Astrocyte (in vitro differentiated cells and primary cell): ENCODE results near the gene HSD17B14. TPM values are rescaled to one million over a fixed set of nuclear protein-coding genes. Genes with fewer than 3 reads are reported as not detected.
"Not testable (repeated sequence)": the region's sequence is repeated elsewhere in the genome, so short reads cannot be mapped to it uniquely, and the experiment has no call there.

Source experiments
- DNase-seq: peaks from one replicate; pipeline ENCODE4 v3.0.0-alpha.2; 2010; ENCODE audit warnings: low read depth
- FAIRE-seq: peaks from 2 replicates; lab custom pipeline; 2011; peaks lifted over from hg19 to GRCh38; lab: Jason Lieb, UNC
- H2AFZ ChIP-seq: 2 replicates; pipeline ENCODE4 v1.6.0; 2012; ENCODE audit warnings: low read depth, low read length, inconsistent platforms
- H3K27ac ChIP-seq: 2 replicates; pipeline ENCODE4 v1.5.1; 2011; ENCODE audit warnings: low read depth, low read length, inconsistent platforms
- H3K27me3 ChIP-seq: 2 replicates; pipeline ENCODE4 v1.6.0; 2011; ENCODE audit warnings: low read length, inconsistent platforms; ENCODE audit not compliant: insufficient read depth
- H3K36me3 ChIP-seq: 2 replicates; pipeline ENCODE4 v1.5.1; 2011; ENCODE audit warnings: low read length, inconsistent platforms; ENCODE audit not compliant: insufficient read depth
- H3K4me1 ChIP-seq: 2 replicates; pipeline ENCODE4 v1.5.1; 2011; ENCODE audit warnings: low read length, inconsistent platforms; ENCODE audit not compliant: insufficient read depth
- H3K4me2 ChIP-seq: 2 replicates; pipeline ENCODE4 v1.6.0; 2012; ENCODE audit warnings: low read length, inconsistent platforms
- H3K4me3 ChIP-seq: 2 replicates; pipeline ENCODE4 v1.5.1; 2011; ENCODE audit warnings: low read depth, mild to moderate bottlenecking, low read length, inconsistent platforms; ENCODE audit not compliant: insufficient read depth
- H3K79me2 ChIP-seq: 2 replicates; pipeline ENCODE4 v1.6.0; 2012; ENCODE audit warnings: mild to moderate bottlenecking, low read length, inconsistent platforms; ENCODE audit not compliant: insufficient read depth
- H3K9ac ChIP-seq: 2 replicates; pipeline ENCODE4 v1.6.0; 2012; ENCODE audit warnings: mild to moderate bottlenecking, low read length, inconsistent platforms
- H3K9me3 ChIP-seq: 2 replicates; pipeline ENCODE4 v1.5.1; 2012; ENCODE audit warnings: low read depth, mild to moderate bottlenecking, low read length, inconsistent platforms; ENCODE audit not compliant: insufficient read depth
- H4K20me1 ChIP-seq: 2 replicates; pipeline ENCODE4 v1.6.0; 2012; ENCODE audit warnings: low read length, inconsistent platforms; ENCODE audit not compliant: insufficient read depth
- H3K27ac Mint-ChIP-seq: one replicate; pipeline ENCODE4 v1.8.0; 2021; ENCODE audit warnings: mild to moderate bottlenecking, mixed read lengths; ENCODE audit not compliant: unreplicated experiment
- H3K27me3 Mint-ChIP-seq: one replicate; pipeline ENCODE4 v1.8.0; 2021; ENCODE audit warnings: low read depth, mixed read lengths; ENCODE audit not compliant: unreplicated experiment
- H3K36me3 Mint-ChIP-seq: one replicate; pipeline ENCODE4 v1.8.0; 2021; ENCODE audit warnings: low read depth, mixed read lengths; ENCODE audit not compliant: unreplicated experiment
- H3K4me1 Mint-ChIP-seq: one replicate; pipeline ENCODE4 v1.8.0; 2021; ENCODE audit warnings: low read depth, mixed read lengths; ENCODE audit not compliant: unreplicated experiment
- H3K4me3 Mint-ChIP-seq: one replicate; pipeline ENCODE4 v1.8.0; 2021; ENCODE audit warnings: mild to moderate bottlenecking, moderate library complexity, mixed read lengths; ENCODE audit not compliant: unreplicated experiment
- H3K9me3 Mint-ChIP-seq: one replicate; pipeline ENCODE4 v1.8.0; 2021; ENCODE audit warnings: mild to moderate bottlenecking, mixed read lengths; ENCODE audit not compliant: unreplicated experiment
- EZH2 ChIP-seq: IDR thresholded peaks from 2 replicates; pipeline ENCODE4 v1.6.1; 2012; ENCODE audit warnings: mild to moderate bottlenecking, low read length, inconsistent platforms; ENCODE audit not compliant: insufficient read depth
- total RNA-seq: library from RNA; stranded (reverse); gene quantifications from 2 replicates; pipeline ENCODE4 v1.2.1, GENCODE V29; 2021
- TF ChIP-seq, protein P1 (sequence below): IDR thresholded peaks from 2 replicates; pipeline ENCODE4 v1.5.1; 2011; ENCODE audit warnings: low read depth, mild to moderate bottlenecking, inconsistent platforms, low read length, moderate library complexity; ENCODE audit not compliant: insufficient read depth

HSD17B14 gene
- total RNA-seq, 1 donor from 2014 or later = 9.7 TPM

DNA sequence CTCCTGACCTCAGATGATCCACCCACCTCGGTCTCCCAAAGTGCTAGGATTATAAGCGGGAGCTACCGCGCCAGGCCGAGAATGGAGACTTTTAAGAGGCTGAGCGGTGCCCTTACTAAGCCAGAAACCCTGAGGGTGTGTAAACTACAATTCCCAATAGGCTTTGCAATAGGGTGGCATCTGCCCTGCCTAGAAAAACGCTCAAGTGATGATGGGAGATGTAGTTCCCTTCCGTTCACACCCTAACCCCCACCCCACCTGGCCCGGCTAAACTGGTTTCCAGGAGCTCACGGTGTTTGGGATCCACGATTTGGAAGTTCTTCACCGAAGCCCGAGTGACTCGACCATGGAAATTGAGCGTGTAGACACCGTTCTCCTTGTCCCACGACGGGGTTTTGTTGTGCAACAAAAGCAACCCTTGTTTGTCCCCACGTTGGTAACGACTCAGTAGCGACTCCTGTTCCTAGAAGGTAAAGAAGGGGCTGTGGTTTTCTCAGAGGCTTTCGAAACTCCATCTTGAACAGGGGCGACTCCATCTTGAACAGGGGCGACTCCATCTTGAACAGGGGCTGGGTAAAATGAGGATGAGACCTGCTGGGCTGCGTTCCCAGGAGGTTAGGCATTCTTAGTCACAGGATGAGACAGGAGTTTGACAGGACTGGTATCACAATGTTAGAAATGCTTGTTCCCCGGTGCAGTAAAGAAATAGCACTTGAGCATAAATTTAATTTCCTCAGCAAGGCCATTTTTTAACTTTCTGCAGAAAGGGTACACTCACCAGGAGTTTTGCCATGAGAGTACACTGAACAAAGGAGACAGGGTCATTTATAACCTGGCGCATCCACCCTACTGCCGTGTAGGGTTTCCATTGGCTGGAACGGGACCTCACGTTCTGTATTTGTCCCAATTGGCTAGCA lies 45.7 kb upstream of the HSD17B14 start:
- Histone ChIP-seq H2AFZ (no peak overlapping the region), H3K9ac (no peak overlapping the region), H3K4me2 (no peak overlapping the region), H3K79me2 (peaks cover 7% of the 10 kb centered on the region), H3K36me3 (peaks cover 10% of the 10 kb centered on the region), H3K27ac (no peak overlapping the region), H4K20me1 (peaks cover 20% of the 10 kb centered on the region), H3K9me3 (no peaks in the 10 kb centered on the region), H3K27me3 (no peaks in the 10 kb centered on the region), H3K4me1 (no peaks in the 10 kb centered on the region), H3K4me3 (no peak overlapping the region)
- Mint-ChIP-seq H3K27me3 (no peaks in the 10 kb centered on the region), H3K4me3 (no peak overlapping the region), H3K27ac (no peak overlapping the region), H3K9me3 (peaks cover 8% of the 10 kb centered on the region), H3K36me3 (peaks cover 17% of the 10 kb centered on the region), H3K4me1 (peaks cover 2% of the 10 kb centered on the region)
- FAIRE-seq (no peak), DNase-seq (no peak)
- TF ChIP-seq, protein P1, sequence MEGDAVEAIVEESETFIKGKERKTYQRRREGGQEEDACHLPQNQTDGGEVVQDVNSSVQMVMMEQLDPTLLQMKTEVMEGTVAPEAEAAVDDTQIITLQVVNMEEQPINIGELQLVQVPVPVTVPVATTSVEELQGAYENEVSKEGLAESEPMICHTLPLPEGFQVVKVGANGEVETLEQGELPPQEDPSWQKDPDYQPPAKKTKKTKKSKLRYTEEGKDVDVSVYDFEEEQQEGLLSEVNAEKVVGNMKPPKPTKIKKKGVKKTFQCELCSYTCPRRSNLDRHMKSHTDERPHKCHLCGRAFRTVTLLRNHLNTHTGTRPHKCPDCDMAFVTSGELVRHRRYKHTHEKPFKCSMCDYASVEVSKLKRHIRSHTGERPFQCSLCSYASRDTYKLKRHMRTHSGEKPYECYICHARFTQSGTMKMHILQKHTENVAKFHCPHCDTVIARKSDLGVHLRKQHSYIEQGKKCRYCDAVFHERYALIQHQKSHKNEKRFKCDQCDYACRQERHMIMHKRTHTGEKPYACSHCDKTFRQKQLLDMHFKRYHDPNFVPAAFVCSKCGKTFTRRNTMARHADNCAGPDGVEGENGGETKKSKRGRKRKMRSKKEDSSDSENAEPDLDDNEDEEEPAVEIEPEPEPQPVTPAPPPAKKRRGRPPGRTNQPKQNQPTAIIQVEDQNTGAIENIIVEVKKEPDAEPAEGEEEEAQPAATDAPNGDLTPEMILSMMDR = no peak
- no peak for TF ChIP-seq EZH2

- peaks cover 13% of the 10 kb centered on the region for H3K4me1 ChIP-seq
- H3K9ac ChIP-seq, FAIRE-seq, H3K4me3 ChIP-seq, DNase-seq, H2AFZ ChIP-seq, H3K27me3 ChIP-seq, H3K27me3 Mint-ChIP-seq, H3K27ac Mint-ChIP-seq, H3K4me3 Mint-ChIP-seq, H3K27ac ChIP-seq, H3K9me3 ChIP-seq, H3K9me3 Mint-ChIP-seq, H3K4me2 ChIP-seq: not testable (repeated sequence)
- peaks cover 40% of the 10 kb centered on the region for H4K20me1 ChIP-seq
- H3K36me3 ChIP-seq = peaks cover 20% of the 10 kb centered on the region
- peaks cover 22% of the 10 kb centered on the region for H3K36me3 Mint-ChIP-seq
- peaks cover 27% of the 10 kb centered on the region for H3K79me2 ChIP-seq
- H3K4me1 Mint-ChIP-seq = peaks cover 14% of the 10 kb centered on the region
These were observed 43.4 kb upstream of the HSD17B14 start for GRCh38 chr19:48879696-48880095.

DNA sequence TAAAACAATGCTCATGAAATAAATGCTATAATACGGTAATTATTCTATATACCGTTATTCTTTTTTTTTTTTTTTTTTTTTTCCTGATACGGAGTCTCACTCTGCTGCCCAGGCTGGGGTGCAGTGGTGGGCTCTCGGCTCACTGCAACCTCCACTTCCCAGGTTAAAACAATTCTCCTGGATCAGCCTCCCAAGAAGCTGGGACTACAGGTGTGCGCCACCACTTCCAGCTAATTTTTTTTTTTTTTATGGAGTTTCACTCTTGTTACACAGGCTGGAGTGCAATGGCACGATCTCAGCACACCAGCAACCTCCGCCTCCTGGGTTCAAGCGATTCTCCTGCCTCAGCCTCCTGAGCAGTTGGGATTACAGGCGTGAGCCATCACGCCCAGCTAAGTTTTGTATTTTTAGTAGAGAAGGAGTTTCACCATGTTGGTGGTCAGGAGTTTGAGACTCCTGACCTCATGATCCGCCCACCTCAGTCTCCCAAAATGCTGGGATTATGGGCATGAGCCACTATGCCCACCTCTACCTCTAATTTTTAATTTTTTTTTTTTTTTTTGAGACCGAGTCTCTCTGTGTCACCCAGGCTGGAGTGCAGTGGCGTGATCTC lies 42.8 kb upstream of the HSD17B14 start:
- Histone ChIP-seq H3K27ac (no peak overlapping the region), H3K9ac (no peak overlapping the region), H3K4me1 (peaks cover 14% of the 10 kb centered on the region), H2AFZ (no peak overlapping the region), H3K4me3 (no peak overlapping the region), H3K79me2 (peaks cover 33% of the 10 kb centered on the region), H3K27me3 (no peaks in the 10 kb centered on the region), H3K4me2 (no peak overlapping the region), H3K9me3 (no peaks in the 10 kb centered on the region), H4K20me1 (peaks cover 46% of the 10 kb centered on the region), H3K36me3 (peaks cover 25% of the 10 kb centered on the region)
- Mint-ChIP-seq H3K9me3 (peaks cover 8% of the 10 kb centered on the region), H3K27me3 (no peaks in the 10 kb centered on the region), H3K4me3 (no peak overlapping the region), H3K4me1 (peaks cover 20% of the 10 kb centered on the region), H3K36me3 (peaks cover 26% of the 10 kb centered on the region), H3K27ac (no peak overlapping the region)
- TF ChIP-seq, protein P1 = no peak
- no peak for TF ChIP-seq EZH2
- DNase-seq (no peak), FAIRE-seq (no peak)
